8988T (cell line): ENCODE results near the gene WWC1.

Experiments used
- DNase-seq: peaks from one replicate; pipeline ENCODE4 v3.0.0; 2011

WWC1 gene

GRCh38 chr5:168291342-168291963 lies at the start of gene WWC1:
TSS of gene WWC1 (plus strand) at chr5:168291645. CDS start at chr5:168292153, 508 bp downstream.
- DNase-seq, result peak; percentile 91

DNA sequence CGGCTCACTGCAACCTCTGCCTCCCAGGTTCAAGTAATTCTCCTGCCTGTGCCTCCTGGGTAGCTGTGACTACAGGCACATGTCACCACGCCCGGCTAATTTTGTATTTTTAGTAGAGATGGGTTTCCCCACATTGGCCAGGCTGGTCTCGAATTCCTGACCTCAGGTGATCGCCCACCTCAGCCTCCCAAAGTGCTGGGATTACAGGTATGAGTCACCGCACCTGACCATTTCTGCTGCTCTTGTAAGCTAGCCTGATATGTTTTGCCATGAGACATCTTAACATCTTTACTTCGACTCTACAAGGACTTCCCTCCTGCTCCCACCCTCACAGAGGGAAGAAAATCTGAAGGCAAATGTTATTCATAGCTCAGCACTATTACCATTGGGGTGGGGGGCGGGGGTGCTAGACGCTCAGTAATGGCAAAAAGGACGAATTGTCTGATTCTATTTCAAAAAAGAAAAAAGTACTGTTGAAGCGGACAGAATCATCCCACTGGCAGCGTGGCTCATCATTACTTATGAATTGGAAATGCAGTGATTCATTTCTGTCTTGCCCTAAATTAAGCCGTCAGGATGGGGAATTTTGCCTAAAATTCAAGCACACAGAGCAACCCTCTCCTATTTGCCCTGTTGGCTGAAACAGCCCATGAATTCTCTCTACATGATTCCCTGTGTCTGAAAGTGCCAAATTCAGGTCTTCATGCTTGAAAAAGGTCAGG lies 46.4 kb upstream of the WWC1 start:
- no peak for DNase-seq

DNA sequence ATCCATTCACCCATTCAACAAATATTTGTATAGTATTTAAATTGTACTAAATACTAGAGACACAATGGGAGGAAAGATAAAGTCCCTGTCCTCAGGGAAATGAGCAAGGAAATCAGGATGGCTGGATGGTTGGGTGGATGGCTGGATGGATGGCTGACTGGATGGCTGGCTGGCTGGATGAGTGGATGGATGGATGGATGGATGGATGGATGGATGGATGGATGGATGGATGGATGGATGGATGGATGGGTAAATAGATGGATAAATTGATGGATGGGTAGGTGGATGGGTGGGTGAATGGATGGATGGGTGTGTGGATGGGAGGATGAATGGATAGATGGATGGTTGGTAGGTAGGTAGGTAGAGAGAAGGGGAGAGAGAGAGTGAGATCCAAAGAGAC lies 41.5 kb upstream of the WWC1 start:
- DNase-seq, result no peak

DNA sequence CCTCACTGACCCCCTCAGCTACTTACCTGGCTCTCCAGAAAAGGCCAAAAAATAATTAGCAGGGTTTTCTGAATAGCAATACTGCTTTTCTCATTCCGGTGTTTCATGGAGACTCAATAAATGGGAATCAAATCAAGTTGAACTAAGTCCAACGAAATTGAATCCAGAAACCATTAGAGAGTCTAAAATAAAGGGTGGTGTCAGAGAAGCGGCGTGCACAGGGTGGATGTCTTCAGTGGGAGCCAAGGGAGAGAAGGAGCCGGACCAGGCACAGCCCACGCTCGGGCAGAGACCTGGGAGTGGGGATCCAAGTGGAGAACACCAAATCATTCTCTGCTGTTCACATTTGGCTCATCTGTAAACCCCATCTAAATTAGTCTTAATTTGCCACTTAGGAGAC lies 40.2 kb upstream of the WWC1 start:
- DNase-seq, result no peak

DNA sequence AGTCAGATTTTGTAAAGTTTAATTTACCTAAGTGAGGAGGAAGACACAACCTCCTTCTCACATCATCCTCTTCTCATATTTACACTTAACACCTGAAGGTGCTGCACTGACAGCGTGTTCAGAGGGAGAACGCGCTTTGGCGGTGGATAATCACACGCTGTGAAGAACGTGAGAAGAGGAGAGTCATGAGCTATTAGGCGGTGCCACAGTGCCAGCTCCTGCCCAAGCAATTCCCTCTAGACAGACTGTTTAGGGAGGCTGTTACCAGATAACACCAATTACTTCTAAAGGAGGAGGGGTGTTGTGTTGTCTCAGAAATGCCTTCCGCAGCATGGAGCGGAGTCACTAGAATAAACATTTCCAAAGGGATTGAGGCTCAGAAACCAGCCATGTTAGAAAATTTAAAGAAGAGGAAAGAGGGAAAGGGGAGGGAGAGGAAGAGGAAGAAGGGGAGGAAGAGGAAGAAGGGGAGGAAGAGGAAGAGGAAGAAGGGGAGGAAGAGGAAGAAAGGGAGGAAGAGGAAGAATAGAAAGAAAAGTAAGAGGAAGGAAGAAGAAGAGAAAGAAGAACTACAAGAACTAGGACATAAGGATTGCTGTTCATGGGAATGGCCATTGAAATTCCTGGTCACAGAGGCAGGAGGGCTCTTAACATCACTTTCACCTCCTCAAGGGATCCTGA lies 37.3 kb upstream of the WWC1 start:
- no peak for DNase-seq

DNA sequence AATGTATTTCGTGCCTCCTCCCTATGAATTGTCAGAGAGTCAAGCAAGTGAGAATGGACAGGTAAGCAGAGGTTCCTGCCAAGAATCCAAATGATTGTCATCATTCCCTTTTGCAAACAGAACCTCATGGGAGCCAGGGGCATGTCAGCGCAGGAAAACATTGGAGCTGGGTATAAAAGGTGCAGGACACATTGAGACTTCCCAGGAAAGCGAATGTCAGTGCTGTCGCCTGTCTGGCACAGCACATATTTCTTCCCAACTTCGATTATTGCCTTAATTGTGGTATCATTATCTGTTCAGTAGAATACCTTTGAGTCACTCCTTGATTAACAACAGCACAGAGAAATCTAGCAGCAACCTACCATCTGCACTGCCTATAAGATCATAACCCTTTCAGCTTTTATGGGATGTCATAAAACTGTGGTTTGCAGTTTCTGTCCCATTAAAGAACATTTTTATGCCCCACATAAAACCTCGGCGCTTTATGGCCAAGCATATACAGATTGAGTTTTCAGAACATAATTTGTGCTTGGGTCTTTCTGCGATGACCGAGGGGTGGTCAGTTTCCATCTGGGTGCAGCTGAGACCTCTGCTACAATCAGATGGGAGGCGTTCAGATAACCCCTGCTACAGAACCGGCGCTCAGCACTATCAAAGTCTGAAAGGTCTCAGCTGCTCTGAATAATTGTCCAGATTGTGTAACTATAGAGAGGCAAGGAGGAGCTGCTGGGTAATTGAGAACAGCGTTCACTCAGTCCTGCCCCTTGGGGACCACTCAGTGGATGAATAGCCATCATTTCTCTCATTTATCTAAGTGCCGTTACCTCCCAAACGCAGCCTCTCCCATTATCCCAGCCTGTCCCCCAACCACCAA lies 30.9 kb upstream of the WWC1 start:
- DNase-seq, result no peak

GRCh38 chr5:168261227-168261571 lies 30.2 kb upstream of the WWC1 start:
- no peak for DNase-seq

DNA sequence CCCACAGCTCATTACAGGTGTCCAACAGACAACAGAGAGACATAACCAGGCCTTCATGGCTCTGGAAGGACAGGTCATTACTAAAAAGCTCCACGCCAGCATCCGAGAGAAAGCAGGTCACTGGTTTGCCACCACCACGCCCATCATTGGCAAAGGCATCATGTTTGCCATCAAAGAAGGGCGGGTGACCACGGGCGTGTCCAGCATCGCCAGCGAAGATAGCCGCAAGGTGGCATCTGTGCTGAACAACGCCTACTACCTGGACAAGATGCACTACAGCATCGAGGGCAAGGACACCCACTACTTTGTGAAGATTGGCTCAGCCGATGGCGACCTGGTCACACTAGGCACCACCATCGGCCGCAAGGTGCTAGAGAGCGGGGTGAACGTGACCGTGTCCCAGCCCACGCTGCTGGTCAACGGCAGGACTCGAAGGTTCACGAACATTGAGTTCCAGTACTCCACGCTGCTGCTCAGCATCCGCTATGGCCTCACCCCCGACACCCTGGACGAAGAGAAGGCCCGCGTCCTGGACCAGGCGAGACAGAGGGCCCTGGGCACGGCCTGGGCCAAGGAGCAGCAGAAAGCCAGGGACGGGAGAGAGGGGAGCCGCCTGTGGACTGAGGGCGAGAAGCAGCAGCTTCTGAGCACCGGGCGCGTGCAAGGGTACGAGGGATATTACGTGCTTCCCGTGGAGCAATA lies 29.3 kb upstream of the WWC1 start:
- DNase-seq, result no peak

DNA sequence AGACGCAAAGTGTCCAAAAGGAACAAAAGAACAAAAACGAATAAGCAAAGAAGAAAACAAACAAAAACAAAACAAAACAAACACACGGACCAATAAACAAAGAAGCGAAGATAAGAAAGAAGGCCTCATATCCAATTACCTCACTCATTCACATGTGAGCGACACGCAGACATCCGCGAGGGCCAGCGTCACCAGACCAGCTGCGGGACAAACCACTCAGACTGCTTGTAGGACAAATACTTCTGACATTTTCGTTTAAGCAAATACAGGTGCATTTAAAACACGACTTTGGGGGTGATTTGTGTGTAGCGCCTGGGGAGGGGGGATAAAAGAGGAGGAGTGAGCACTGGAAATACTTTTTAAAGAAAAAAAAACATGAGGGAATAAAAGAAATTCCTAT lies 28.3 kb upstream of the WWC1 start:
- no peak for DNase-seq

- DNase-seq, result no peak
Observed at GRCh38 chr5:168266016-168266415, 25.4 kb upstream of the WWC1 start.

DNA sequence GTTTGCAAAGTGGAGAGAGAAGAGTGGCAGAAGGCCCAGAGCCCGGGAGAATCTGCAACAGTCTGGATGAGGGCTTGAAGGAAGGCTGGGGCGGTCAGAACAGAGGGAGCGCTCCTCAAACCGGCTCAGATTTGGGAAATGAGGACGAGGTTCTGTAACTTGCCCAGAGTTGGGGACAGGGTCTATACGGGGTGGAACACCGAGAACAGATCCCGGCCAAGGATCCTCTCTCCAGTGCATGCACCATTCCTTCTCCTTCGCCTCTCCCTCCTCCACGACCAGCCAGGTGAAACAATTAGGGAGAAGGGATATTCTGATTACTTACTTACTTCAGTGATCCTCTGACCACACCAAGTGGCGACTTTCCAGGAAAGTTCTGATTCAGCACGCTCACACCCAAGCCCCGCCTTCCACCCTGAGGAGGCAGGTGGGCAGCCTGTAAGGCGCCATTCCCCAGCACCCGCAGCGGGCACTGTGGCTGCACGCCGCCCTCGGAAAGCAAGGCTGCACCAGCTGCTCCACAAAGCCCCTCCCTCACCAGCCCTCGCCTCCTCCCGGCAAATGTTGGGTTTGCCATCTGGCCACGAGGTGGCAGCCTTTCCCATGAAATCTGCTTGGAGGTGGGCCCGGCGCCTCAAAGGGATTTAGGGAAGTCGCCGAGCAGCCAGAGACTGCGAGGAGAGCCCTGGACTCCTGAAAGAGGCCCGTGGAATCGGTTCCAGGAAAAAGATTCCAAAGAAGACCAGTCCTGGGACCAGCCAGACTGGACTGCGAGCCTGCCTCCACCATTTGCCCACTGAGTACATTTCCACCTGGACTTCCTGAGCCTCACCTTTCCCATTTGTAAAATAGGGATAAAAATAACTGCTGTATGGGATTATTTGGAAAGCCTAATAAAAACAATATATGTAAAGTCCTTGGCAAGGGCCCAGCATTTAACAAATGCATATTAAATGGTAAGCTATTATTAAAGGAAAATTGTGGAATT lies 22.2 kb upstream of the WWC1 start:
- DNase-seq, result peak; percentile 75

GRCh38 chr5:168269937-168270330 lies 21.5 kb upstream of the WWC1 start:
- DNase-seq, result no peak

- no peak for DNase-seq
Observed at GRCh38 chr5:168270476-168270875, 21.0 kb upstream of the WWC1 start.

DNA sequence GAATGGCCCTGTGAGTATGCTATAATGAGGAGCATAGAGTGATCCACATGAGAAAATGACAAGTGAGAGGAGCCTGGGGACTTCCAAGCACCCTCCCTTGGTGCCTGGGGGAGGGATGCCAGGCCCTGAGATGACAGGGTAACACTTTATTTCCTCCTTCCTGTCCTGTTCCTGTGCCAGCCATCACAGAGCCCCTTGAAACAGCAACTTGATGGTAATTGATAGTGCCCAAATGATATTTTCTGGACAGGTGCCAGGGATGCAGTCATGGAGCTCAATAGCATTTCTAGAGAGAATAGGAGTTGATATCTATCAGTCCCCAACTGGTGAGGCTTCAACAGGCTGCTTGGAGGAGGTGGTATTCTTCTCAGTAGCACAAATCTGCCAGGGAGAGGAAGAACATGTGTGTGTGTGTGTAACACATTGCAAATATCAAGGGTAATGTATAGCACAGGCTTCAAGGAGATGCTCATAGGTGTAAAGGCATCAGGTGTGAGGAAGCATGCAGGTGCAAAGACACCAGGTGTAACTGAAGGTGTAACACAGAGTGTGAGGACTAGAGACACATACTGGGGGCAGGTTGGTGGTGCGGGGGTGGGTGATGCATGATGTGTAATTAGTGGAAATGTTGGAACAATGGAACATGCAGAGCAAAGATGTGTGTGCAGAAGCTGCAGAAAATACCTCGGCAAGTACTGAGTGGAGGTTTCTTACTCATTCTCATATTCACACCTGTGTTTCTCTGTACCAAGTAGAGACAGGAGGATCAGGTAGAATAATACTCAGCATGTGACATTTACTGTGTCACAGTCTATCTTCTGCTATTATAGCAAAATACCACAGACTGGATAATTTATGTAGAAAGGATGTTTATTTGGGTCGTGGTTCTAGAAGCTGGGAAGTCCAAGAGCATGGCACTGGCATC lies 18.1 kb upstream of the WWC1 start:
- no peak for DNase-seq

DNA sequence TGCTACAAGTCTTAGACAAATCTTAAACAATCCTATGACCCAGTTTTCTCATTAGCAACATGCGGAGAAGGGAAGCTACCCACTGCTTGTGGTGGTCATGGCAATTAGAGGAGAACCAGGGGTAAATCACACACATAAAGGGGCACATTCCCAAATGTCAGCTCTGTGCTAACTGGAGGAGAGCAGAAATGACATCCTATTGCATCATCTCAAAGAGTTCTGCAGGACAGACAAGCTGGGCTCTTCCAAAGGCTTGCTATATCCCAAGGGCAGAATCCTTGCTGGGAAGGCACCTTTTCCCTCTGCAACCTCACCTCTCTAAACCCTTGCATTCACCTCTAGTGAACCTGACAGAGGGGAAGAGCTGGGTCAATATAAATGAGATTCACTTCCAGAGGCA lies 17.0 kb upstream of the WWC1 start:
- no peak for DNase-seq

- no peak for DNase-seq
Observed at GRCh38 chr5:168275940-168276339, 15.5 kb upstream of the WWC1 start.

- no peak for DNase-seq
Observed at GRCh38 chr5:168282120-168282519, 9.3 kb upstream of the WWC1 start.

DNA sequence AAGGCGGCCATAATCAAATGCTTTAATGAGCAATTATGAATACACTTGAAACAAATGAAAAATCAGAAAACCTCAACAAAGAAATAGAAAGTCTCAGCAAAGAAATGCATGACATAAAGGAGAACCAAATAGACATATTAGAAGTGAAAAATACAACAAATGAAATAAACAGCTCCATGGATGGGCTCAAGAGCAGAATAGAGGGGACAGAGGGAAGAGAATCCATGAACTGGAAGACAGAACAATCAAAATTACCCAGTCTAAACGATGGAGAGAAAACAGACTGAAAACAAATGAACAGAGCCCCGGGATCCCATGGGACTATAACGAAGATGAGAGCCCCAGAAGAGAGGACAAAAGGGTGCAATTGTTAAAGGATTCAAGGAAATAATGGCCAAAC lies 6.6 kb upstream of the WWC1 start:
- no peak for DNase-seq

DNA sequence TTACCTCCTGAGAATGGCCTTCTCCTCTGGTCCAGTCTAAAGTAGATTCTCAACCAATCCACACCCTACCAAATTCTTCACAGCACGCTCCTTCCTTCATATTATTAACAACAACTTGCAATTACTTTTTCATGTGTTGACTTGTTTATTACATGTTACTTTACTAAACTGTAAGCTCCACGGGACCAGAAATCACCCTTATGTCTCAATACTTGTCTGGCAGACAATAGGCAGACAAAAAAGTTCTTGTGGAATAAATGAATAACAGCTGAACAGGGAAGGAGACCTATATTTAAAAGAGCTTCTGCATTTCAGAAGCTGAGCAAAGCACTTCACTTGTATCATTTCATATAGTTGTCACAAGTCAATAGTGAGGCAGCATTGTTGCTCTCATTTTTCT lies 5.7 kb upstream of the WWC1 start:
- no peak for DNase-seq

DNA sequence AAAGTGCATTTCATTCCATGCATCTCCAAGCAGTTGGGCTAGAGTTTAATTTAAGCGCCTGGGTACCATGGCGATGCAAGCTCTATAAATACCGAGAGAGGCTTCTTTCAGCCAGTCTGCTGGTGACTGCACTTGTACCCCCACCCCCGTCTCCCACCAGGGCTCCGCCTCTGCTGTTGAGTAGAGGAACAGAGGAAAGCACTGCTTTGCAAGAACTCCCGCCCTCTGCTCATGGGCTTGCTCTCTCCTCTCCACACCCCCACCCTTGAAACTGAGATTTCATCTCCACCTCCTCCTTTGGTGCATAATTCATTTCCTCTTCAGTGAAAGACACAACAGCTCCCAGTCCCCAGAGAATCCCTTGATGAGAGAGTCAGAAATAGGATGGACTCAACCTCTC lies 5.1 kb upstream of the WWC1 start:
- no peak for DNase-seq
